ENCODE results near the gene RTP4.

The RTP4 gene

GRCh38 chr3:187368251-187369088 lies at the start of gene RTP4:
Gene RTP4 (plus strand): TSS chr3:187368385. CDS start chr3:187368442, 57 bp downstream.
- no peak for DNase-seq

- no peak for DNase-seq
Observed at GRCh38 chr3:187318819-187319616, 49.2 kb upstream of the RTP4 start.

GRCh38 chr3:187319699-187320302 lies 48.4 kb upstream of the RTP4 start:
- peak; percentile 30 for DNase-seq

GRCh38 chr3:187321766-187322165 lies 46.4 kb upstream of the RTP4 start:
- no peak for DNase-seq

- no peak for DNase-seq
Observed at GRCh38 chr3:187322291-187322690, 45.9 kb upstream of the RTP4 start.

- no peak for DNase-seq
Observed at GRCh38 chr3:187323091-187323490, 45.1 kb upstream of the RTP4 start.

GRCh38 chr3:187325632-187326031 lies 42.6 kb upstream of the RTP4 start:
- DNase-seq: no peak

- DNase-seq: no peak
Observed at GRCh38 chr3:187327845-187328244, 40.3 kb upstream of the RTP4 start.

GRCh38 chr3:187328691-187329090 lies 39.5 kb upstream of the RTP4 start:
- no peak for DNase-seq

GRCh38 chr3:187334904-187335303 lies 33.3 kb upstream of the RTP4 start:
- no peak for DNase-seq

- DNase-seq: no peak
Observed at GRCh38 chr3:187336322-187336721, 31.9 kb upstream of the RTP4 start.

GRCh38 chr3:187340578-187340977 lies 27.6 kb upstream of the RTP4 start:
- DNase-seq: no peak

GRCh38 chr3:187342255-187342654 lies 25.9 kb upstream of the RTP4 start:
- no peak for DNase-seq

GRCh38 chr3:187343670-187344069 lies 24.5 kb upstream of the RTP4 start:
- DNase-seq: no peak

- no peak for DNase-seq
Observed at GRCh38 chr3:187352581-187353575, 15.3 kb upstream of the RTP4 start.

GRCh38 chr3:187358068-187358467 lies 10.1 kb upstream of the RTP4 start:
- no peak for DNase-seq

GRCh38 chr3:187359798-187360486 lies 8.2 kb upstream of the RTP4 start:
- DNase-seq: no peak

GRCh38 chr3:187360596-187360995 lies 7.6 kb upstream of the RTP4 start:
- DNase-seq: no peak

- no peak for DNase-seq
Observed at GRCh38 chr3:187361835-187362234, 6.3 kb upstream of the RTP4 start.

- no peak for DNase-seq
Observed at GRCh38 chr3:187367561-187368103, 553 bp upstream of the RTP4 start.

GRCh38 chr3:187369089-187369447 lies 883 bp downstream of the RTP4 start:
- no peak for DNase-seq

- no peak for DNase-seq
Observed at GRCh38 chr3:187370051-187370450, 1.9 kb downstream of the RTP4 start.

All from 8988T (cell line).